ENCODE results near the gene STAM.

DNA sequence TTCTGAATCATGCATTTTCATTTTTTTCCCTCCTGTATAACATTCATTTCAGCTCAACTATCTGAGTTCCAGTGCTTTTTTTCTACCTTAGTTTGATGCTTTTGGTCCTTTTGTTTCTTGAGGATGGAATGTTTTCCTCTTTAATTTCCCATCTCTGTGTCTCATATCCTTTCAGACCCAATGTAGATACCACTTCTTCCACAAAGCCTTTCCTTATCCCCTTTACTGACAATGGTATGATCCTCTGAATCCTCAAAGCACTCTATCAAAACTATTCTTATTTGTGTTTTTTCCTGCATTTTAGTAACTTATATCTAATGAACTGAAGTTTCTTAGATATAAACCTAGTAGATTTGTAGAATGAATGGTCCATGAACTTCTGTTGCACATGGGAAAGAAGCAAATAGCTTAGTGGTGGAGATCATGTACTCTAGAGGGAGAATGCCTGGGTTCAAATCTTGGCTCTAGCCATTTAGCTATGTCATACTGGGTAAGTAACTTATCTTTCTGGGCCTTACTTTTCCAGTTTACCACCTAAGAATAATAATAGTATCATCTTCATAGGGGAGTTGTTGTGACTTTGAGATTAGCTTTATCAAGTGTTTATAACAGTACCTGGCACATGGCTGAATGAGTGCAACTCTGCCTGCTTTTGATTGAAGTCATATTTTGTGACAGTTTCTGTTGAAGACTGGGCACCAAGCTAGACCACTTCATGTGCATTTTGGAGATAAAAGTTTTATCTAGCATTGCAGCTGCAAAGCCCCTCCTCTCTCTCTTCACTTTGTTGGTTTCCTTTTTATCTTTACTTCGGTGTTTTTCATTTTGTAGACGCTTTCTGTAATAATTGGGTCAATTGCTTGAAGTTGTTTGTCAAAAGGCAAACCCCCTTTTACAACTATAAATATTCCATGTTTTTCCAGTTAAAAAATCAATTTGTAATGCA, 18.5 kb downstream of the STAM start:
- TF ChIP-seq, protein P1, sequence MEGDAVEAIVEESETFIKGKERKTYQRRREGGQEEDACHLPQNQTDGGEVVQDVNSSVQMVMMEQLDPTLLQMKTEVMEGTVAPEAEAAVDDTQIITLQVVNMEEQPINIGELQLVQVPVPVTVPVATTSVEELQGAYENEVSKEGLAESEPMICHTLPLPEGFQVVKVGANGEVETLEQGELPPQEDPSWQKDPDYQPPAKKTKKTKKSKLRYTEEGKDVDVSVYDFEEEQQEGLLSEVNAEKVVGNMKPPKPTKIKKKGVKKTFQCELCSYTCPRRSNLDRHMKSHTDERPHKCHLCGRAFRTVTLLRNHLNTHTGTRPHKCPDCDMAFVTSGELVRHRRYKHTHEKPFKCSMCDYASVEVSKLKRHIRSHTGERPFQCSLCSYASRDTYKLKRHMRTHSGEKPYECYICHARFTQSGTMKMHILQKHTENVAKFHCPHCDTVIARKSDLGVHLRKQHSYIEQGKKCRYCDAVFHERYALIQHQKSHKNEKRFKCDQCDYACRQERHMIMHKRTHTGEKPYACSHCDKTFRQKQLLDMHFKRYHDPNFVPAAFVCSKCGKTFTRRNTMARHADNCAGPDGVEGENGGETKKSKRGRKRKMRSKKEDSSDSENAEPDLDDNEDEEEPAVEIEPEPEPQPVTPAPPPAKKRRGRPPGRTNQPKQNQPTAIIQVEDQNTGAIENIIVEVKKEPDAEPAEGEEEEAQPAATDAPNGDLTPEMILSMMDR (IDR thresholded peaks at IDR 0.05; ENCODE audit: insufficient read depth, low read depth, low read length) = no peak
- TF ChIP-seq EZH2 (IDR thresholded peaks at IDR 0.05; ENCODE audit: insufficient read depth, low read length) = no peak
